GM19025 (cell line): ENCODE results near the gene ANKFN1.

Experiments used
- ATAC-seq: cut with Tn5 transposase; IDR thresholded peaks from one replicate; pipeline ENCODE4 v1.9.1; 2021; ENCODE audit warnings: mild to moderate bottlenecking, low read depth, moderate library complexity; ENCODE audit not compliant: unreplicated experiment

The ANKFN1 gene

GRCh38 chr17:56152874-56153602 lies at the start of gene ANKFN1:
Gene ANKFN1 (plus strand): TSS chr17:56153475. CDS start chr17:56212668, 59,193 bp downstream.
- no peak for ATAC-seq

GRCh38 chr17:56108811-56109284 lies 44.4 kb upstream of the ANKFN1 start:
- peak; percentile 82 for ATAC-seq

GRCh38 chr17:56109836-56110235 lies 43.4 kb upstream of the ANKFN1 start:
- no peak for ATAC-seq

- ATAC-seq, result no peak
Measured at GRCh38 chr17:56110463-56111135, 42.7 kb upstream of the ANKFN1 start.

- ATAC-seq, result no peak
Measured at GRCh38 chr17:56111706-56112485, 41.4 kb upstream of the ANKFN1 start.

GRCh38 chr17:56113486-56113885 lies 39.8 kb upstream of the ANKFN1 start:
- no peak for ATAC-seq

GRCh38 chr17:56114469-56114868 lies 38.8 kb upstream of the ANKFN1 start:
- ATAC-seq, result no peak

- ATAC-seq, result no peak
Measured at GRCh38 chr17:56119191-56119590, 34.1 kb upstream of the ANKFN1 start.

- no peak for ATAC-seq
Measured at GRCh38 chr17:56119936-56120335, 33.3 kb upstream of the ANKFN1 start.

- ATAC-seq, result no peak
Measured at GRCh38 chr17:56121191-56122051, 31.9 kb upstream of the ANKFN1 start.

- no peak for ATAC-seq
Measured at GRCh38 chr17:56125830-56126819, 27.1 kb upstream of the ANKFN1 start.

- ATAC-seq, result no peak
Measured at GRCh38 chr17:56130026-56130425, 23.2 kb upstream of the ANKFN1 start.

- no peak for ATAC-seq
Measured at GRCh38 chr17:56130631-56131030, 22.6 kb upstream of the ANKFN1 start.

GRCh38 chr17:56131431-56131830 lies 21.8 kb upstream of the ANKFN1 start:
- ATAC-seq, result no peak

- ATAC-seq, result no peak
Measured at GRCh38 chr17:56136301-56136700, 17.0 kb upstream of the ANKFN1 start.

- no peak for ATAC-seq
Measured at GRCh38 chr17:56141046-56141839, 12.0 kb upstream of the ANKFN1 start.

GRCh38 chr17:56142325-56142724 lies 10.9 kb upstream of the ANKFN1 start:
- no peak for ATAC-seq

- no peak for ATAC-seq
Measured at GRCh38 chr17:56142781-56143180, 10.5 kb upstream of the ANKFN1 start.
